Measurements from ENCODE around the gene GJB3. TPM values are rescaled to one million over a fixed set of nuclear protein-coding genes. Genes with fewer than 3 reads are reported as not detected.

GJB3 gene
- total and polyA plus RNA-seq, 2 of the 13 experiments (the other 11 are each of a cell fraction or from before 2014, with no cell fraction given) = not detected

DNA sequence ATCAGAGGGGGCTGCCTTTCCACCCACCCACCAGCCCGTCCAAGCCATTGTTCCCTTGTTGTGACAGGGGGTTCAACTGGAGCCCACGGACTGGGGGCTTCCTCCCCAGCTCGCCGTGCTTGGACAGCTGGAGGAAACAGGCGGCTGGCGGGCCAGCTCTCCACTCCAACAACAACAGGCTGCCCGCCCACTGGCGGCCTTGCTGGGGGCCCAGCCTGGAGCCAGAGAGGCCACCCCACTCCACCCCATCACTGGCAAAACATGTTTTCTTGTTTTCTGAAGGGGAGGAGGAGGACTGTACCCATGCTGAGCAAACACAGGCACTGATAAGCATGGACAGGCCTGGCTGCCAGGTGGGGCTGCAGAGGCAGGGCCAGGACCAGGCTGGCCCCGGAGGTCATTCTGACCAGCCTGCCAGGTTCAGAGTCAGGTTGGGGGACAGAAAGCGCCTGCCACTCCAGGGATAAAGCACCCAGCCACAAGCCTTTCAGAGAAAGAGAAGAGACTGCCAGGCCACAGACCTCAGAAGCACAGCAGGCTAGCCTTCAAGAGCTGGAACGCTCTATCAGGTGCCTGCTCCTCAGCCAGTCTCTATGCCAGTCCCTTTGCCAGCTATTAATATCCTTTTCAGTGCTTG lies 44.6 kb downstream of the GJB3 start (continued):
- TF ChIP-seq YEATS4 (CRISPR knock-in tag; IDR thresholded peaks at IDR 0.05; ENCODE audit: borderline replicate concordance) (no peak), ZSCAN20 (CRISPR knock-in tag; IDR thresholded peaks at IDR 0.05; ENCODE audit: borderline replicate concordance) (no peak), BHLHE40 (IDR thresholded peaks at IDR 0.05; ENCODE audit: low read length) (no peak), MXI1 (IDR thresholded peaks at IDR 0.05; ENCODE audit: borderline replicate concordance, low read depth, low read length) (peak; percentile 48; the same call in 1 of the 3 replicates), ZNF691 (CRISPR knock-in tag; IDR thresholded peaks at IDR 0.05; ENCODE audit: borderline replicate concordance, low read depth) (peak; percentile 52; the same call in 1 of the 2 replicates), BORCS8-MEF2B (CRISPR knock-in tag; IDR thresholded peaks at IDR 0.05) (peak; percentile 57), ZNF850 (CRISPR knock-in tag; conservative IDR thresholded peaks at IDR 0.05) (no peak), ARNT (IDR thresholded peaks at IDR 0.05) (no peak), ZNF3 (CRISPR knock-in tag; IDR thresholded peaks at IDR 0.05) (no peak), NAIF1 (CRISPR knock-in tag; IDR thresholded peaks at IDR 0.05; ENCODE audit: borderline replicate concordance) (no peak), HMG20A (CRISPR knock-in tag; IDR thresholded peaks at IDR 0.05; ENCODE audit: borderline replicate concordance) (peak; percentile 25; the same call in 1 of the 2 replicates), ZSCAN9 (CRISPR knock-in tag; IDR thresholded peaks at IDR 0.05; ENCODE audit: borderline replicate concordance) (no peak), ATM (IDR thresholded peaks at IDR 0.05; ENCODE audit: borderline replicate concordance) (no peak), SALL1 (CRISPR knock-in tag; IDR thresholded peaks at IDR 0.05) (peak; percentile 86), ZNF205 (CRISPR knock-in tag; IDR thresholded peaks at IDR 0.05) (no peak), SRSF1 (optimal IDR thresholded peaks at IDR 0.05; ENCODE audit: low read depth, low read length) (peak; percentile 53), TARDBP (CRISPR knock-in tag; IDR thresholded peaks at IDR 0.05) (peak; percentile 67; the same call in 1 of the 2 replicates), NFIC (IDR thresholded peaks at IDR 0.05; ENCODE audit: low read length) (no peak), KAT7 (CRISPR knock-in tag; IDR thresholded peaks at IDR 0.05; ENCODE audit: borderline replicate concordance) (no peak), ZBTB14 (CRISPR knock-in tag; IDR thresholded peaks at IDR 0.05) (no peak), CEBPZ (IDR thresholded peaks at IDR 0.05; ENCODE audit: low read length) (no peak)
- TF ChIP-seq, protein P1, sequence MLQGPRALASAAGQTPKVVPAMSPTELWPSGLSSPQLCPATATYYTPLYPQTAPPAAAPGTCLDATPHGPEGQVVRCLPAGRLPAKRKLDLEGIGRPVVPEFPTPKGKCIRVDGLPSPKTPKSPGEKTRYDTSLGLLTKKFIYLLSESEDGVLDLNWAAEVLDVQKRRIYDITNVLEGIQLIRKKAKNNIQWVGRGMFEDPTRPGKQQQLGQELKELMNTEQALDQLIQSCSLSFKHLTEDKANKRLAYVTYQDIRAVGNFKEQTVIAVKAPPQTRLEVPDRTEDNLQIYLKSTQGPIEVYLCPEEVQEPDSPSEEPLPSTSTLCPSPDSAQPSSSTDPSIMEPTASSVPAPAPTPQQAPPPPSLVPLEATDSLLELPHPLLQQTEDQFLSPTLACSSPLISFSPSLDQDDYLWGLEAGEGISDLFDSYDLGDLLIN (CRISPR knock-in tag; IDR thresholded peaks at IDR 0.05; ENCODE audit: borderline replicate concordance) = no peak
- TF ChIP-seq, protein P2, sequence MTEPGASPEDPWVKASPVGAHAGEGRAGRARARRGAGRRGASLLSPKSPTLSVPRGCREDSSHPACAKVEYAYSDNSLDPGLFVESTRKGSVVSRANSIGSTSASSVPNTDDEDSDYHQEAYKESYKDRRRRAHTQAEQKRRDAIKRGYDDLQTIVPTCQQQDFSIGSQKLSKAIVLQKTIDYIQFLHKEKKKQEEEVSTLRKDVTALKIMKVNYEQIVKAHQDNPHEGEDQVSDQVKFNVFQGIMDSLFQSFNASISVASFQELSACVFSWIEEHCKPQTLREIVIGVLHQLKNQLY (CRISPR knock-in tag; IDR thresholded peaks at IDR 0.05) = no peak
- TF ChIP-seq, protein P3, sequence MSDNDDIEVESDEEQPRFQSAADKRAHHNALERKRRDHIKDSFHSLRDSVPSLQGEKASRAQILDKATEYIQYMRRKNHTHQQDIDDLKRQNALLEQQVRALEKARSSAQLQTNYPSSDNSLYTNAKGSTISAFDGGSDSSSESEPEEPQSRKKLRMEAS (IDR thresholded peaks at IDR 0.05) = peak; percentile 58
